Gastroesophageal sphincter (tissue), 4 donors: Measurements from ENCODE around the gene BDKRB1. TPM values are rescaled to one million over a fixed set of nuclear protein-coding genes. Genes with fewer than 3 reads are reported as not detected.

Experiments used
- ATAC-seq: fragments of 150-250 bp; one replicate; pipeline ENCODE4 v1.9.1; 2016; ENCODE audit warnings: mild to moderate bottlenecking, moderate library complexity
- H3K27ac ChIP-seq, 4 donors: fragments of 200-600 bp; sonication (generic) in 3 of 4; 1 replicate in 3 of 4; 2 replicates in 1 of 4; pipeline ENCODE4 v1.5.1; 2016 to 2019
- H3K27me3 ChIP-seq: fragments of 200-600 bp; sonication (generic); one replicate; pipeline ENCODE4 v1.5.1; 2019
- H3K36me3 ChIP-seq, 2 donors: fragments of 200-600 bp; sonication (generic); one replicate each; pipeline ENCODE4 v1.5.1; 2019; ENCODE audit warnings: control low read depth in 1 of 2
- H3K4me1 ChIP-seq, 3 donors: fragments of 200-600 bp; sonication (generic); 1 replicate in 2 of 3; 2 replicates in 1 of 3; pipeline ENCODE4 v1.5.1; 2016 to 2019; ENCODE audit warnings: control low read depth in 2 of 3
- H3K4me3 ChIP-seq, 2 donors: fragments of 200-600 bp; sonication (generic); one replicate each; pipeline ENCODE4 v1.5.1; 2019; ENCODE audit warnings: mild to moderate bottlenecking in 1 of 2, moderate library complexity in 1 of 2
- H3K9me3 ChIP-seq, 3 donors: fragments of 200-600 bp; sonication (generic); one replicate each; pipeline ENCODE4 v1.5.1; 2017 to 2019; ENCODE audit warnings: control low read depth in 2 of 3
- EP300 ChIP-seq: sonication (generic); formaldehyde crosslinking; IDR thresholded peaks from one replicate; pipeline ENCODE4 v1.6.1; 2017; ENCODE audit warnings: antibody characterized with exemption, mild to moderate bottlenecking
- POLR2A ChIP-seq, 2 donors: fragments of 450-650 bp; IDR thresholded peaks; one replicate each; pipeline ENCODE4 v1.6.1; 2017; ENCODE audit warnings: antibody characterized with exemption in 2 of 2, mild to moderate bottlenecking in 2 of 2, moderate library complexity in 1 of 2
- POLR2AphosphoS5 ChIP-seq: sonication (generic); formaldehyde crosslinking; IDR thresholded peaks from one replicate; pipeline ENCODE4 v1.6.1; 2017; ENCODE audit warnings: antibody characterized with exemption
- WGBS, 2 donors: methylation state at CpG; one replicate each; pipeline ENCODE4 v1.1.5; 2018; ENCODE audit warnings: low coverage in 1 of 2; 5-methylcytosine and 5-hydroxymethylcytosine counted together
- total RNA-seq, 4 donors: library from RNA; depleted of rRNA; stranded (reverse); fragments of >200 nt; gene quantifications; one replicate each; pipeline ENCODE4 v1.1.0, GENCODE V29; 2016
- TF ChIP-seq, protein P1 (sequence below), 4 experiments: fragments of 200-600 bp in 2 of 4; fragments of 450-650 bp in 2 of 4; sonication (generic) in 1 of 4; IDR thresholded peaks; one replicate each; pipeline ENCODE4 v1.5.1; 2017 to 2019; ENCODE audit warnings: antibody characterized with exemption in 4 of 4, mild to moderate bottlenecking in 2 of 4, moderate library complexity in 2 of 4

Gene BDKRB1
- total RNA-seq, 4 donors from 2014 or later: 0.50 to 7.9 (median 1.2) TPM; not detected in 1

DNA sequence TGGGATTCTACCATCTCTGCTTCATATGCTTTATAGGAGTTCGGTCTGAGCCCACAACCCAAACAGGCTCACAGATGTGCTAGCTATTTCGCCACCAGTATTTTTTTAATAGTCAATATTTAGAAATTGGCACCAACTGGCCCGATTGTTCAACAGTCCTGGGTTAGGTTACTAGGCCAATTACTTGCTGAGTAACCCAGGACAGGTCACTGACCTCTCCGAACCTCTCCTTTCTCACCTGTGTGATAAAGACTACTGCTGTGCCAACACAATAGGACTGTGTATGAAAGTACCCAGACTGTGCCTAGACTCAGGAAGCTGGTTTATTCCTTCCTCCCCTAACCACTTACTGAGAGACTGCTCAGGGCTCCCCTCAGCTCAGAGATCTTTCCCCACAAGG lies 43.1 kb upstream of the BDKRB1 start:
- Histone ChIP-seq H3K4me1 (peaks cover 0 to 11% (median 0%) of the 10 kb centered on the region in 3 donors), H3K27ac (no peak overlapping the region), H3K36me3 (no peaks in the 10 kb centered on the region), H3K9me3 (peaks cover 0 to 20% (median 1%) of the 10 kb centered on the region in 3 donors), H3K27me3 (no peaks in the 10 kb centered on the region), H3K4me3 (no peak overlapping the region)
- TF ChIP-seq POLR2A (IDR thresholded peaks at IDR 0.05) (no peak), EP300 (no peak), POLR2AphosphoS5 (no peak)
- TF ChIP-seq, protein P1, sequence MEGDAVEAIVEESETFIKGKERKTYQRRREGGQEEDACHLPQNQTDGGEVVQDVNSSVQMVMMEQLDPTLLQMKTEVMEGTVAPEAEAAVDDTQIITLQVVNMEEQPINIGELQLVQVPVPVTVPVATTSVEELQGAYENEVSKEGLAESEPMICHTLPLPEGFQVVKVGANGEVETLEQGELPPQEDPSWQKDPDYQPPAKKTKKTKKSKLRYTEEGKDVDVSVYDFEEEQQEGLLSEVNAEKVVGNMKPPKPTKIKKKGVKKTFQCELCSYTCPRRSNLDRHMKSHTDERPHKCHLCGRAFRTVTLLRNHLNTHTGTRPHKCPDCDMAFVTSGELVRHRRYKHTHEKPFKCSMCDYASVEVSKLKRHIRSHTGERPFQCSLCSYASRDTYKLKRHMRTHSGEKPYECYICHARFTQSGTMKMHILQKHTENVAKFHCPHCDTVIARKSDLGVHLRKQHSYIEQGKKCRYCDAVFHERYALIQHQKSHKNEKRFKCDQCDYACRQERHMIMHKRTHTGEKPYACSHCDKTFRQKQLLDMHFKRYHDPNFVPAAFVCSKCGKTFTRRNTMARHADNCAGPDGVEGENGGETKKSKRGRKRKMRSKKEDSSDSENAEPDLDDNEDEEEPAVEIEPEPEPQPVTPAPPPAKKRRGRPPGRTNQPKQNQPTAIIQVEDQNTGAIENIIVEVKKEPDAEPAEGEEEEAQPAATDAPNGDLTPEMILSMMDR (IDR thresholded peaks at IDR 0.05): no peak
- 93 to 100% methylated on average over 1 to 4 of the region's 4 CpGs for WGBS, 2 donors
- ATAC-seq: no peak

DNA sequence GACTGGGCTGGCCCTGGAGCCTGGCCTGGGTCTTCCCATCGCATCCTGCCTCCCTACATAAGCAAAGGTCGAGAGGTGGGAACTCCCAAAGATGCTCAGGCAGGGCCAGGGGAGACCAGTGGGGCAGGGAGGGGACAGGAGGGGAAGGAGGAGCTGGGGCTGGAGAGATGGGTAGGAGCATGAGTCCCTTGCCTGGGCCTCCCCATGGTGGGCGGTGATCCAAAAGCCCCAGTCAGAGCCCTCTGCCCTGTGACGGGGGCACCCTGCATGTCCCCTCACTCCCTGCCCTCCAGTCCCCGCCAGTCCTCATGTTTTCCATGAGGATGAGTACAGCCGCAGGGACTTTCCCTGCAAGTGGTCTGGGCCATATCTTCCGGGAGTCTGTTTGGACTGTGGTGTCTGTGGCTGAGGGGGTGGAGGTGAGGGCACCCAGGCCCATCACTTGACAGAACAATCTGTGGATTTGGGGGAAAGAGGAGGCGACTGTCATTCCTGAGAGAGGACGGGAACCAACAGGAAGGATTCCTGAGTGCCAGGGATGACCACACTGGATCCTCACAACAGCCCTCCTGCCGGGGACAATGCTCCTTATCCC lies 42.0 kb upstream of the BDKRB1 start:
- H3K27ac ChIP-seq: peak overlapping the region in 1 of 4 donors; percentile 6
- TF ChIP-seq POLR2A (IDR thresholded peaks at IDR 0.05) (no peak), EP300 (no peak), POLR2AphosphoS5 (no peak)
- TF ChIP-seq, protein P1 (IDR thresholded peaks at IDR 0.05): no peak
- H3K4me3 ChIP-seq: no peak overlapping the region
- peaks cover 0 to 20% (median 1%) of the 10 kb centered on the region in 3 donors for H3K9me3 ChIP-seq
- no peaks in the 10 kb centered on the region for H3K27me3 ChIP-seq
- ATAC-seq: no peak
- 84 to 100% methylated on average over 3 of the region's 10 CpGs for WGBS, 2 donors
- no peaks in the 10 kb centered on the region for H3K36me3 ChIP-seq
- peaks cover 0 to 11% (median 0%) of the 10 kb centered on the region in 3 donors for H3K4me1 ChIP-seq

DNA sequence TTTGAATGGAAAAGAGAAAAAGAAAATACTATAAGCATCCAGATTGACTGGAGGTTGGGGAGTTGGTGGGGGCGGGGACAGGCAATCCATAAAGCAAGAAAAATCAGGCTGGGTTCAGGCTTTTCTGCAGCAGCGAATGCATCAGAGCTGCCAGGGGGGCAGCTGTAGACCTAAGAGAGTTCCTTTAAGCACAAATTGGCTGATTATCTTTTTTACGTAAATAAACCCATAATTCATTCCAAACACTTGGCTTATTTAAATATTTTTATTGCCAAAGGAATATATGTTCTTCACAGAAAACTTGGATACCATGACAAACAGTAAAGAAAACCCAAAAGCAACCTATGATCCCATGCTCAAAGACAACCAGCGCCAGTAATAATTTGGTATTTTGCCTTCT lies 41.2 kb upstream of the BDKRB1 start:
- Histone ChIP-seq H3K4me1 (peaks cover 0 to 11% (median 0%) of the 10 kb centered on the region in 3 donors), H3K4me3 (no peak overlapping the region), H3K36me3 (no peaks in the 10 kb centered on the region), H3K27me3 (no peaks in the 10 kb centered on the region), H3K9me3 (peaks cover 0 to 20% (median 1%) of the 10 kb centered on the region in 3 donors), H3K27ac (no peak overlapping the region)
- WGBS, 2 donors: 68 to 86% methylated on average over 4 of the region's 4 CpGs
- no peak for ATAC-seq
- TF ChIP-seq, protein P1 (IDR thresholded peaks at IDR 0.05): no peak
- no peak for TF ChIP-seq EP300
- no peak for TF ChIP-seq POLR2A (IDR thresholded peaks at IDR 0.05)
- no peak for TF ChIP-seq POLR2AphosphoS5

DNA sequence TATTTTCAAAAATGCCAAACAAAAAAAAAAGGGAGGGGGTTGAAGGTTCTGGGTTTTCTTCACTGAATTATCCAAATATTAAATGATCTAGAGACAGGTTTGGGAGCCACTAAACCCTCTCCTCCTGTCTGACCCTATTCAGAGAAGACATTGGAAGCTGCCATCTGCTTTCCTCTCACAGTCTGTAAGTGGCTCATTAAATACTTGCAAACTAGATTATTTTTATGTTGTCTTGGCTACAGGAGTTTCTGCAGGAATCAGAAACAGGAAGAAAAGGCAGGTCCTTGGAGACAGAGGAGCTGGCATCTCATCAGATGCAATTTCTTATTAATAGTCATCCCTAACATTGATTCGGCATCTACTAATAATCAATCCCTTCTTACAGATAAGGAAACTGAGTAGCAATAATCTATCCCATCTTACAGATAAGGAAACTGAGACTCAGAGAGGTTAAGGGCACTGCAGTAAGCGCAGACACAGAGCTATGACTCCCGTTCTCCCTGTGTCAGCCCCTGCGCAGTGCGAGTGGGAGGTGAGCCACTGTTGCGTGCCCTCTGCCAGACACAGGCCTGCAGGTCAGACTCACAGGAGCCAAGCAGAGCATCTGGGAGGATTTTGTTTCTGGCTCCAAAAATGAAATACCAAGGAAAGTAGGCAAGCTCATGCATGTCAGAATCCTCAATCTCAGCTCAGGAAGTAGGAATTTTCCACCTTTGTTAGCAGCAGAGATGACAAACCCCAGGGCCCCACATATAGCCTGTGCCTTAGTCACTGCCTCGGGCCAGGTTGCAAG lies 40.4 kb upstream of the BDKRB1 start:
- H3K36me3 ChIP-seq: no peaks in the 10 kb centered on the region
- no peaks in the 10 kb centered on the region for H3K27me3 ChIP-seq
- WGBS, 2 donors: 76 to 89% methylated on average over 3 to 5 of the region's 7 CpGs
- no peak overlapping the region for H3K4me3 ChIP-seq
- peaks cover 0 to 11% (median 0%) of the 10 kb centered on the region in 3 donors for H3K4me1 ChIP-seq
- TF ChIP-seq EP300 (no peak), POLR2AphosphoS5 (no peak), POLR2A (IDR thresholded peaks at IDR 0.05) (no peak)
- TF ChIP-seq, protein P1 (IDR thresholded peaks at IDR 0.05): no peak
- ATAC-seq: no peak
- H3K27ac ChIP-seq: peak overlapping the region in 2 of 4 donors; percentile 26
- H3K9me3 ChIP-seq: peaks cover 0 to 20% (median 1%) of the 10 kb centered on the region in 3 donors
